Skeletal muscle cell (primary cell): ENCODE measurements around the gene TMEM11.
A peak's percentile ranks its signal among the peaks of the same experiment; 100 is the strongest.

Experiments used
- DNase-seq: peaks from one replicate; pipeline ENCODE4 v3.0.0-alpha.2; 2010; ENCODE audit warnings: low read depth
- H3K4me3 ChIP-seq: 2 replicates; pipeline ENCODE4 v1.5.1; 2011; ENCODE audit warnings: low read depth, mild to moderate bottlenecking, control low read depth, low read length, moderate library complexity

TMEM11 gene

DNA sequence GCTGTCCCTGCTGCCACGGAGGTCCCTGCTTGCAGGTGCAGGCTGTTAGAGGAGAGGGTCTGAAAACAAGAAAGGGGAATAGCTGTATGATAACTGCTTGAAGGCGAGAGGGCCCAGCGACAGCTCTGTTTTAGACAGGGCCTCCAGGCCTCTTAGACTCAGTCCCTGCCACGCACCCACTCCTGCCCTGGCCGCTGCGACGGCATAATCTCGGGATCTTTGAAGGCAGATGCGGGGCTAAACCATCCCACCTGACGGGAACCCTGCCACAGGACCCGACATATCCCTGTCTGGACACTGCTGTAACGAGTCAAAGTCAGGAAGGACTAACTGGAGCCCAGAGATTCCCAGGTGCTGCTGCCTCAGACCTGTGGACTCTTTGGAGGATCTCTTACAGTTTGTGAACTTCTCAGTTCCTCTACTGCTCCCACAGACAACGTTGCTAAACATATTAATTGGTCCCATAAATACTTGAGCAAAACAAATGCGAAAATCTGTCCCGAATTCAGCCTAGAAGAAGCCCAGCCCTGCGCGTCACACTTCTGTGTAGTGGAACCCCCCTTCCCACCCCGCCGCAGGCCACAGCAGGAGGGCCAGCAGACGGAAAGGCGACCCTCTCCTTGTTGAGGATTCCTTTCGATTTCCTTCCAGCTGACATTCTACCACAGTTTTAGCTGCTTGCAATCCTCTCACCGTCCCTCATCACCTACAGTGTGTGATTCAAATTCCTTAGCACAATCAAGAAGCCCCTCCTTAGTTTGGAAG lies 998 bp upstream of the TMEM11 start:
- DNase-seq, result no peak
- H3K4me3 ChIP-seq, result peak overlapping the region; percentile 96

DNA sequence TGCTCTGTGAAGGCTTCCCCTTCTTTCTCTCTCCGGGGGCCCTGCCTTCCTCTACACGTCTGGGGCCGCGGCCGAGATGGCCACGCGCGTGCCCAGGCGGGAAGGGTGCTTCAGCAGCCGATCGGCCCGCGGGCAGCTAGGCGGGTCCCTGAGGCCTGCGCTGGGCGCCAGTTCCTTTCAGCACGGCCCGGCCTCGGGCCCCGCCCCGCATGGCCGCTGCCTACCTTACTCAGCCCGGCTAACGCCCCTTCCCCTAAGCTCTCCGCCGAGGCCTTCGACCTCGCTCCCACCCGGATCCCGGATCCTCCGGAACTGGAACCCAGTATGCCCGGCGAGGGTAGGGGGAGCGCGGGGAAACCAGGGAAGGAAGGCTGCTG lies 335 bp downstream of the TMEM11 start:
- peak overlapping the region; percentile 96 for H3K4me3 ChIP-seq
- no peak for DNase-seq

DNA sequence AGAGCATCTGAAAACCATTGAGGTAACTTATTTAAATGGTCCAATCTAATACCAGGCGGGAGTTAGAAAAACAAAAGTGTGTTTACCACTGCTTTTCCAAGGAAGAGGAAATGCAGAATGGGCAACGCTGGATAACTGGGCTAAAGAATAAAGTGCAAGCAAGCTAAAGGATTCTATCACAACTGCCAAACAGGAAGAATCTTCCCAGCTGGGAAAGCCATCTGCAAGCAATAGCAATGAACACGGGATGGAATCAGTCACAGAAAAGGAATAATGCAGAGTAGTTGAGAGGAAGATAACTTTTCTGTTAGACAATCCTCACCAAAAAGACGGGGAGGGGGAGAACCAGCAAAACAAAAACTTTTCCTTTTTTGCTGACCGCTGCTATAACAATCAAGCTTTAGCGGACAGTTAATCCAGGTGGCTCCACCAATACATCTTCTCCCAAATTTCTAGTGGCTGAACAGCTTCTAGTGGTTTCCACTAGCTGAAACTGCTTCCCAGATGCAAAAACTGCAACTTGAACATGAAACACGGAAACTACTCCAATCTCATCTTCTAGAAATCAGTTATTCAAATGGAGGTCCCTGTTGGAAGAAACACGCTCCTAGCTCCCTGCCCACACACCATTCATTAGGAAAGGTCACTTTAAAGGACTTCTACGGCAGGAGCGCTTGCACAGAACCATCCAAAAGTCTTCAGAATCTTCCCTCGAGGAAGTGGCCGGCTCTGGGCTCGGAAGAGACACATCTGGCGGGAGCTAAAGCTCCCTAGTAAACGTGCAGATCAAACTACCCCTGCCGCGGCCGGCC lies 929 bp downstream of the TMEM11 start:
- no peak for DNase-seq
- peak overlapping the region; percentile 96 for H3K4me3 ChIP-seq

DNA sequence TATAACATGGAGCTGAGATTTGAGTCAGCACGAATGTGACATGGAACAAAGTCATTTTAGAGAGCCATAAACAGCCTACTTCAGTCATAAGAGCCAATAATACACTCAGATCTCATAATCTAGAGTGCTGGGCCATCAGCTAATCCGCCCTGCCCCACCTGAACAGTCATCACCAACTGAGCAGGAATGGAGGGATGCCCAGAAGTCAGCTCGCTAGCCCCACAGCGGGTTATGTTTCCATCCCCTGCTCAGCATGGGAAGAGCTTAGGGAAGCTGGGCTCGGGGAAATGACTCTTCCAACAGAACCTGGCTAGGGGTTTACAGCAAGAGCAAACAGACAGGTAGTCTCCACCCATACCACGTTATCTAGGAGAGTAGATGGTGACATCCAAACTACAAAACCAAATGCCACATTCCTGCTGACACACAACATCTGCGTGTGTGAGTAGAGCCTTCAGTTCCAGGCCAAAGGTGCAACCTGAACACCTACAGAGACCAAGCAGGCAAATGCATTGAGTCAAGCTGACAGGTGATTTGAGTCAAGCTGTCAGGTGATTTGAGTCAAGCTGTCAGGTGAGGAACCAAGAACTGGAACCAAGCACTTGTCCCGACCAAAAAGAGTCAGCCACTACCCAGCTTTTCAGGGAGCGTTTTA lies 2.0 kb downstream of the TMEM11 start:
- no peak for DNase-seq
- no peak overlapping the region for H3K4me3 ChIP-seq

DNA sequence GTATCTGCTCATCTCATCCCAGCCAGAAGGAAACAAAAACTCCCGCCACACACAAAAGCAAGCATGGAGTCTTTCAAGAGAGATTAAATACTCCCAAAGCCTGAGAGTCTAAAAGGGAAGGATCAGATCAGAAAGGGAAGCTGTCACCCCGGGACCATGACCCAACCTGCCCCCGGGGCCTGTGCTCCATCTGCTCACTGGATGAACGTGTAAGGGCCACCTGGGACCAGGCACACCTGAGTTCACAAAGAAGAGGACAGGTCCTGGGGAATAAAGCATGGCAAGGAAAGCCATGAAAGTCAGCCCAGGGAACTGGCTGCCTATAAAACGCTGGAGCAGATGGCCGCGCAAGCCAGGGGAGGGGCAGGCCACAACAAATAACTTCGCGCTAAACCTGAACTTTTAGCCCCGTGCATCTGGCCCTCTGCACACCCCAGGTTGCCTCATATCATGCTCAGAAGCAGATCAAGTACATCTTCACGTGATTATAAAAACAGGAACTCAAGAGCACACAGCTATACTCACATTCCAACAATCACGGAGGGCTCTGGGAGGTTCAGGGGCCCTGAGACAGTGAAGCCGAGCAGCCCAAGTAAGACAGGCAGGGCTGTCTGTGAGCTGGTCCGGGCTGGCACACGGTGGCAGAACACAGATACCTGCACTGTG lies 3.4 kb downstream of the TMEM11 start:
- no peak for DNase-seq
- H3K4me3 ChIP-seq, result no peak overlapping the region

DNA sequence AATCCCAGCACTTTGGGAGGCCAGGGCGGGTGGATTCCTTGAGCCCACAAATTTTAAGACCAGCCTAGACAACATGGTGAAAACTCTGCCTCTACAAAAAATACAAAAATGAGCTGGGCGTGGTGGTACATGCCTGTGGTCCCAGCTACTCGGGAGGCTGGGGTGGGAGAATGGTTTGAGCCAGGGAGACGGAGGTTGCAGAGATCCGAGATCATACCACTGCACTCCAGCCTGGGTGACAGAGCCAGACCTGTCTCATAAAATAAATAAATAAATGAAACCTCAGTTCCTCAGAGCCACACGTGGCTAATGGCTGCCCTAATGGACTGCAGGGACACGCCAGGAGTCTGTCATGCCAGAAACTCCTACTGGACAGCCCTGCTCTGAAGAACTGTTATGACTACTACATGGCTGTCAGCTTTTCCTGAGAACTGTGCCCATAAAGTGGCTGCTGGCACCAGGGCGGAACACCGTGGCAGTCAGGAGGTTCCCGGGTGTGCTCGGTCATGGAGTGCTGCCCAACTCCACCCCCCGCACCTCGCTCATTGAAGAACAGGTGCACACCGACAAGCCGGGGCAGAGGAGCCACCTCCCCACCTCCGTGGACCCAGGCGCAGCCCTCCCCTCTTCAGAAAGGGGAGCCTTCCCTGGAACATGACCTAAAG lies 4.3 kb downstream of the TMEM11 start:
- no peak overlapping the region for H3K4me3 ChIP-seq
- DNase-seq, result no peak

DNA sequence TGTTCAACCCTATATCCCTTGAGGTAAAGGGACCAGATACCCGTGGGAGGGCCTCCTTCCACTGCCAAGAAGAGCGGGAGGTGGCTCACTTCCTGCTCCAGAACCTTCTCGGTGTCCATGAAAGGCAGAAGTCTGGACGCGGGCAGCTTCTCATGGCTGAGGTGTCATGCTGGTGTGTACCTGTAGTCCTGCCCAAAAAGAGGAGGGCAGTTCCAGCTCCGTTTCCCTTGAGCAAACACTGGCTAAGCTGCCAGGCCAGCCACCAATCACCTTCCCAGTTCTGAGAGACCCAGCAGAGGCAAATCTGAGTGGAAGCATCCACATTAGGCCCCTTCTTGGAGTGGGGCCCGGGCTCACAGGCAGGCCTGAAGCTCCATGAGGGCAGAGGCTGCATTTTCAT lies 5.6 kb downstream of the TMEM11 start:
- no peak overlapping the region for H3K4me3 ChIP-seq
- no peak for DNase-seq

DNA sequence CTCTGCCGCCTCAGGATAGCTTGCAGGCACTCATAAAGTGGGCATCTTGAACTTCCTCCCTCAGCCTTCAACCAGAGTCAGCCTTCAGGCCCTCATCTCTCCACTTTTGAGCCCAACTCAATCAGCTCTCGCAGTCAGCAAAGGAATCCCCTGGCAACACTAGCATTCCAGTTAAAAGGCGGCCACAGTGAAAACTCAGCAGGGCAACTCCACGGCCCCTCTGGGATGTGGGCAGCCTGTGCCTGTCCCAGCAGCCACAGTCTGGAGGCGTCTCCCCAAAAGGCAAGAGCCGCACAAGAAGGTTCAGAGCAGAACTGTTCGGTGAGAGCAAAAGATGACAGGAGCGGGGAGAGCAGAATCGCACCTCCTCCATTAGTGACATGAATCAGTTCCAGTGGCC lies 9.0 kb downstream of the TMEM11 start:
- no peak for DNase-seq
- no peak overlapping the region for H3K4me3 ChIP-seq

DNA sequence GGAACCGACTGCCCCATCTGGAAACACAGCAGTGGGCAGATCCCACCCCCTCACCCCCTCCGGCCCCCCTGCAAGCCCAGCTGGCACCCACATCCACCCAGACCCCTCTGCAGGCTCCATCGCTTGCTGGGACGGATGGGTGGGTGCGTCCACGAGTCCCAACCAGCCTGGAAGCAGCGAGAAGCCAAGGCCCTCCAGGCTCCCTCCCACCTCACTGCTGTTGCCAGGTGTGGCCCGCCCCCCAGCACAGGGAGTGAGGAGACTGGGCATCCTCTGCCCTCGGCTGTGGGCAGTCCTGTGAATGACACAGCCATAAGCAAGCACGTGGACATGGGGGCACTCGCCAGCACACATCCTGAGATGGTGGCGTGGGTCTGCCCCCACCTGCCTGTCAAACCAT lies 11.4 kb downstream of the TMEM11 start:
- H3K4me3 ChIP-seq, result no peak overlapping the region
- DNase-seq, result no peak

DNA sequence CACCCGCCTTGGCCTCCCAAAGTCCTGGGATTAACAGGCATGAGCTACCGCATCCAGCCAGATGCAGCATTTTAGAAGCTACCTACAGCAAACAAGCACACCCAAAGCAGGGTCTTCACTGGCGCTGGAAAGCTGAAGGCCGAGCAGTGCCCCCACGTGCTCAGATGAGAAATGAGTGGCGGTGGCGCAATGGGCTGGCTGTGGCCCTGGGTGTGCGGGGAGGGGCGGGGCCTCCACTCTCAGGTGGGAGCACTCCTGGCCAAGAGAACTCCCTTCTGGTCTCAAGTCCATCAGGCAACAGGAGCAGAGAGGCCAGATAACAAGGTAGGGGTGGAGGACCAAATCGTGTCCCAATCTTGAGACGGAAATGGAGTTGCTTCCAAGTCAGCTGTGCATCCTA lies 12.1 kb downstream of the TMEM11 start:
- no peak overlapping the region for H3K4me3 ChIP-seq
- no peak for DNase-seq

DNA sequence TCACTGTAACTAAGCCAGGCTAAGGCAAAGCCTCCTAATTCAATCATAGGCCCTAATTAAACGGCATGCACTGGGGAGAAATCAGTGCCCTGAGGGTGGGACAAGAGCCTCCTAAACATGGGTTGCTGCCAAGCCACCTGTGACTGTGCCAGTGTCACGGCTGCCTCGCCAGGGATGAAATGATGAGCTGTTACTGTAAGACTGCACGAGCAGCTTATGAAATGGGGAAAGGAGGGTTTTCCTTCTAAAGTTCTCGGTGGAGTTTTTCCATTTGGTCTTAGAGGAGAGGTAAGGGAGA lies 12.7 kb downstream of the TMEM11 start:
- DNase-seq, result no peak
- no peak overlapping the region for H3K4me3 ChIP-seq

DNA sequence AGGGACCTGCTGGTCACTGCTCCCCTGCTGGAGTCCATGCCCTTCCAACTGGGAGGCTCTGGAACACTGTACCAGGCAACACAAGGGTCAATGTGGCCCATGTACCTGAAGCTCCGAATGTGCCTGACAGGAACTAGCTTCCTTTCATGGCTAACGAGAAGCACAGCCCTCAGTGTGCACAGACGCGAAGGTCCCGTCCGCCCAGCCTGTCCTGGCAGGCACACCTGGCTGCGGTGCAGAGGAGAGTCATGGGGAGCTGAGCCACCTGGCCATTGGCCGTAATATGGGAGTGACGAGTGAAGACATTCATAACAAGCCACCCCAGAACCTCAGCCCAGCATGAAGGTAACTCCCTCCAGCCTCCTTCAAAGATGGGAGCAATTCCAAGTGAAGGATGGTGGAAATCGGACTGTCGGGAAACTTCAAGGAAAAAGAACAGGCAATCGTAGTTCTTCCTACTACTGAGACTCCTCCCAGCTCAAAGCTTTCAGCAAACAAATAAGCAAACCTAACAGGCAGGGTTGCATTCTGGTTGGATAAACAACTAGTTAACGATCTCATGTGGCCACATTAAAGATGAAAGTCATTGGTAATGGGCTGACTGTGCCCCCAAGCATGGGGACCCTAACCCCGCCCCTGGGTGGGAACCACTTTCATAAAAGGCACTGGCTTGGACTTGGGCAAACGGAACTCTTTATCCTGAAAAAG lies 13.2 kb downstream of the TMEM11 start:
- DNase-seq, result no peak
- H3K4me3 ChIP-seq, result no peak overlapping the region

DNA sequence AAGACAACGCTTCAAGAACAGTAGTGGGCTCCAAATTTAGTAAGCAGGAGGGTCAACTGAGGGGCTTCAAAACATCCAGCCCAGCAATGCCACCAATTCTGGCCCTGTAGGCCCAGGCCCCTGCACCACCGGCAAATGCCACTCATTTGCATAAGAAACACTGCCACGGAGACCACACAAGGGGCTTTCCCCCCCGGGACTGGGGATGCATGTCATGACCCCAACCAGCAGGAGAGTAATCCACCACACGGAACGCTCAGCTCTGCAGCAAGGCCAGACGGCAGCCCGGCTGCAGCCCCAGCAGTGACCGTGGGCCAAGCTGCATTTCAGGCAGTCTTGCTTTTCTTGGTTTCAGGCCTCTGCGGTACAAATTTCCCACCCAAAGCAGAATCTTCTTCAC lies 14.1 kb downstream of the TMEM11 start:
- H3K4me3 ChIP-seq, result no peak overlapping the region
- no peak for DNase-seq

DNA sequence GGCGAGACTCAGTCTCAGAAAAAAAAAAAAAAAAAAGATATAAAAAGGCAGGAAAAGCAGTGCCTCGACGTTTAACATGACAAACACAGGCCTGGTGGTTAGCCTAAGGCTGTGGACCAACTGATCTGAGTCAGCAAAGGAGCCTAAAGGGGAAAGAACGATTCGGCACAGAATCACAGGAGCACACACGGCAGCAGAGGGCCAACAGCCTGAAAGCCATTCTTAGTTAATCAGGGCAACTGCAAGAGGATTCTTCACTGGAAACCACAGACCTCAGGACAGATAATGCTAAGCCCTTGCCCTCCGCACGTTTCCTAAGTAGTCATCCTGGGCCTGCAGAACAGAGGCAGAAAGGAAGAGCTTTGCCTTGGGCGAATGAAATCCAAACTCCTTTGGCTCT lies 14.7 kb downstream of the TMEM11 start:
- DNase-seq, result no peak
- H3K4me3 ChIP-seq, result no peak overlapping the region

DNA sequence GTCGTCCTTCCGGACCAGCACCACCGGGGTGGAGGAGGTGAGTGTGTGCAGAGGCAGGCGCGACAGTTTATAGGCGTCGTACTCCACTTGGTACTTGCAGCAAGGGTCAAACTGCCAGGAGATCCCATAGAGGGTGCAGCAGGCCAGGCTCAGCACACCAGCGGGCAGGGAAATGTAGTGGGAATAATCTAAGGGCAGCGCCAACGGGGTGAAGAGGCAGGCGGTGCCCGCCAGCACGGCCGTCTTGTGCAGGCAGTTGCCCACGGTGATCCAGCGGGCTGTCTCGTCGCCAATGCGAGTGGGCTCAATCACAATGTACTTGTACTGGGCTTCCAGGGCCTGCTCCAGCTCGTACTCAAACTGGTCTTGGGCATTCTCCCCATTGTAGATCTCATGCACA lies 15.6 kb downstream of the TMEM11 start:
- no peak for DNase-seq
- no peak overlapping the region for H3K4me3 ChIP-seq

DNA sequence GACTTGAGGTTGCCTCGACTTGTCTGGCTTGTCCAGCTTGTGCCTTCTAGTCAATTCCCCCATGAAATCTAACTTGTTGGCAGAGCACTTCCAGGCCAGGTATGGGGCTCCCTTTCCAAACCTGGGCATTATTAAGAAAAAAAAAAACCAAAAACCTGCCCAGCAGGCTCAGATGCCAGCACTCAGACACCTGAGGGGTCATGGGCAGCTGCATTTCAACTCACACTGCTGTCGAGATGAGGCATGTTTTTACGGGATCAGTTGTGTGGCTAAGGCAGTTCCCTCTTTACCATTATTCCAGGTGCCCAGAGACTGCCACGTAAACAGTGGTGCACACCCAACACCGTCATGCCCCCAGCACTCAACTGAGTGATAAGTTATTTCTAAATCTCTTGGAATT lies 17.8 kb downstream of the TMEM11 start:
- no peak for DNase-seq
- no peak overlapping the region for H3K4me3 ChIP-seq

DNA sequence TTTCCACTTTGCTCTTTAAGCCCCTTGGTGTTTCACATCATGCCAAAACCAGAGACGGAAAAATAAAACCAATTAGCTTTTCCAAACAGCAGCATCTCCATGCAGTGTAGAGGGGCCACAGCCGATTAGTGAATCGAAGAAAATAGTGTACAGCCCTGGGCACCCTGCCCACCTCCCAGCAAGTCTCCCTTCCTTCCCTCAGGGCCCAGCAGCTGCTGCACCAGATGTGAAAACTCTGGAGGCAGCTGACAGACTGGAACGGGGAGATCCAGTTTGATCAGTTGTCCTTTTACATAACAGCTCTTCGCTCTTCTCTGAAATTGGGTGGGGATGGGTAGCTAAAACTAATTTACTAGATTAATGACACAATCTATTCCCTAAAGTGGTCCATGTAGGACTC lies 19.3 kb downstream of the TMEM11 start:
- H3K4me3 ChIP-seq, result no peak overlapping the region
- DNase-seq, result no peak

DNA sequence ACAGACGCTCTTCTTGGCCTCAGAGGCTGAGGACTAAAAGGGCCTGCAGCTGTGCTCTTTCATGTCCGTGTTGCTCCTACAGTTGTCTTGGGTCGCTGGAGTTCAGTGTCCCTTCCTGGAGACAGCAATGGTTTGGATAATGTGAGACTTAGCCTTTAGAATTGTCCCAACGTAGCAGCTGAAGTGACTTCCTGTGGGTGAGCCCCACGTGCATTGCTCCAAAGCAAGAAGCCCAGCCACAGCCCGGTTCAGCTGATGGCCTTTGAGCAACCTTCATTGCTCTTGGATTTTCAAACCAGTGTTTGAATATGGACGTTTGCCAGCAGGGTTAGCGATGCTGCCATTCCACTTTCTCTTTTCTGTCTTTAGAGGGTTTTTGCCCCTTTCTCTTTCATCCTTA lies 19.7 kb downstream of the TMEM11 start:
- H3K4me3 ChIP-seq, result no peak overlapping the region
- DNase-seq, result no peak

DNA sequence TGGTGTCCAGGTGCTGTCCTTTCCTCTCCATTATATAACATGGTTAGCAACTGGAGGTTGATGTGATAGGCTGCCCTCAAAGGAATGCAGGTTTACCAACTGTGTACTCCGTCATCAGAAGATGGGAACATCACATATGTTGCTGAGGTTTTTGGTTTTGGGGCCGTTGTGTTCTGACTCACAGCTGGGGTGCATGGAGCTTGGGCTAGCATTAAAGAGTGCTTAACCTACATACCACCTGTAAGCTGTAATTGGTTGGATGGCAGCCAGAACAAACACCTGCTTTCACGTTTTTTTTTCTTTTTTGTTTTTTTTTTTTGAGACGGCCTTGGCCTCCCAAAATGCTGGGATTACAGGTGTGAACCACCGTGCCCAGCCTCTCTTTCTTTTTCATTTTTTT lies 20.9 kb downstream of the TMEM11 start:
- H3K4me3 ChIP-seq, result no peak overlapping the region
- no peak for DNase-seq
